ENCODE results near the gene RNF123. TPM values are rescaled to one million over a fixed set of nuclear protein-coding genes. Genes with fewer than 3 reads are reported as not detected.

RNF123 gene
- polyA plus RNA-seq, 1 of the 3 experiments (the other 2 are of a cell fraction), result 48.1 TPM

DNA sequence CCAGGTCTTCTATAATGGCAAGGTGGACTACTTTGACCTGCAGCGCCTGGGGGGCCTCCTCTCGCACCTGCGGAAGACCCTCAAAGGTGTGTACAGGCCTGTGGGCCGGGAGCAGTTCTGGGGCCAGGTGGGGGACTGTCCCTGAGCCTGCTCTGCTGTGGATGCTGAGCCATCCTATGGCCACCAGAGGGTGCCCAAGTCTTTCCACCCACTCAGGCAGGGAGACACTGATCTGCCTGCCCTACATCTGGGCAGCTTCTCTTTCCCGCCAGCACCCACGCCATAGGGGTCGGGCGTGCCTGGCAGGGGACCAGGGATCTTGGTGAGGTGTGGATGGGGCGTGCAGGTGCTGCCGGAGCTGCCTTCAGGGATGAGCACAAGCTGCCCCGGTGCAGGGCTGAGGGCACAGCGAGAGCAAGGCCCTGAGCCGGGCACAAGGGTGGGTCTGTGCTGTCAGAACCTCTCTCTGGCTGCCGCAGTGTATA is 14.1 kb downstream of the RNF123 start:
- ChIA-PET CTCF (interaction anchor here (0.6 to 8.1 kb wide), 9 partner anchors 9 to 202 kb away, joined by 3 to 76 read pairs (median 4); partner anchors contain the start of genes AMIGO3, MST1 and RNF123), POLR2A (interaction anchor here (0.6 kb wide), 1 partner anchor 16 kb away, joined by 3 read pairs; the partner anchor contains the start of gene AMIGO3)
- WGBS (ENCODE audit: low lambda C conversion rate), result 45% methylated on average over 8 of the region's 14 CpGs
- no peaks in the 10 kb centered on the region for H3F3A ChIP-seq (replicated peaks; ENCODE audit: insufficient read depth)
- no peak overlapping the region for H3K4me2 ChIP-seq
- H3K79me2 ChIP-seq (ENCODE audit: insufficient read depth), result no peaks in the 10 kb centered on the region
- no peak overlapping the region for H2AFZ ChIP-seq (ENCODE audit: low read depth)
- peaks cover 0 to 34% of the 10 kb centered on the region in 2 experiments for H3K36me3 ChIP-seq (replicated peaks in 1 of 2; ENCODE audit: control insufficient read depth in 1 of 2, insufficient read depth in 2 of 2, low read length in 1 of 2)
- TF ChIP-seq SMC3 (IDR thresholded peaks at IDR 0.05; ENCODE audit: low read depth, low read length), result peak; percentile 67
- TF ChIP-seq YY1 (IDR thresholded peaks at IDR 0.05; ENCODE audit: low read depth), result no peak
- TF ChIP-seq RAD21 (IDR thresholded peaks at IDR 0.05; ENCODE audit: low read length), result peak; percentile 77
- TF ChIP-seq, protein P1, sequence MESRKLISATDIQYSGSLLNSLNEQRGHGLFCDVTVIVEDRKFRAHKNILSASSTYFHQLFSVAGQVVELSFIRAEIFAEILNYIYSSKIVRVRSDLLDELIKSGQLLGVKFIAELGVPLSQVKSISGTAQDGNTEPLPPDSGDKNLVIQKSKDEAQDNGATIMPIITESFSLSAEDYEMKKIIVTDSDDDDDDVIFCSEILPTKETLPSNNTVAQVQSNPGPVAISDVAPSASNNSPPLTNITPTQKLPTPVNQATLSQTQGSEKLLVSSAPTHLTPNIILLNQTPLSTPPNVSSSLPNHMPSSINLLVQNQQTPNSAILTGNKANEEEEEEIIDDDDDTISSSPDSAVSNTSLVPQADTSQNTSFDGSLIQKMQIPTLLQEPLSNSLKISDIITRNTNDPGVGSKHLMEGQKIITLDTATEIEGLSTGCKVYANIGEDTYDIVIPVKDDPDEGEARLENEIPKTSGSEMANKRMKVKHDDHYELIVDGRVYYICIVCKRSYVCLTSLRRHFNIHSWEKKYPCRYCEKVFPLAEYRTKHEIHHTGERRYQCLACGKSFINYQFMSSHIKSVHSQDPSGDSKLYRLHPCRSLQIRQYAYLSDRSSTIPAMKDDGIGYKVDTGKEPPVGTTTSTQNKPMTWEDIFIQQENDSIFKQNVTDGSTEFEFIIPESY (IDR thresholded peaks at IDR 0.05; ENCODE audit: borderline replicate concordance, low read depth), result no peak
- peak; percentile 70 for TF ChIP-seq CTCF (IDR thresholded peaks at IDR 0.05)
- H3K9me3 ChIP-seq, result no peaks in the 10 kb centered on the region
- no peaks in the 10 kb centered on the region for H4K20me1 ChIP-seq (ENCODE audit: insufficient read depth)
- DNase-seq, result peak; percentile 92
- H3K9ac ChIP-seq, result no peak overlapping the region
- no peaks in the 10 kb centered on the region for H3K27me3 ChIP-seq (ENCODE audit: insufficient read depth)
- H3K27ac ChIP-seq (ENCODE audit: low read depth in 2 of 2, low read length in 1 of 2), result no peak overlapping the region
- no peak overlapping the region for H3K4me3 ChIP-seq (ENCODE audit: low read depth in 2 of 2, low read length in 1 of 2)
- H3K9me2 ChIP-seq, result no peaks in the 10 kb centered on the region
- no peaks in the 10 kb centered on the region for H3K4me1 ChIP-seq (ENCODE audit: control insufficient read depth in 1 of 2, insufficient read depth in 2 of 2, low read depth in 1 of 2, low read length in 1 of 2)

DNA sequence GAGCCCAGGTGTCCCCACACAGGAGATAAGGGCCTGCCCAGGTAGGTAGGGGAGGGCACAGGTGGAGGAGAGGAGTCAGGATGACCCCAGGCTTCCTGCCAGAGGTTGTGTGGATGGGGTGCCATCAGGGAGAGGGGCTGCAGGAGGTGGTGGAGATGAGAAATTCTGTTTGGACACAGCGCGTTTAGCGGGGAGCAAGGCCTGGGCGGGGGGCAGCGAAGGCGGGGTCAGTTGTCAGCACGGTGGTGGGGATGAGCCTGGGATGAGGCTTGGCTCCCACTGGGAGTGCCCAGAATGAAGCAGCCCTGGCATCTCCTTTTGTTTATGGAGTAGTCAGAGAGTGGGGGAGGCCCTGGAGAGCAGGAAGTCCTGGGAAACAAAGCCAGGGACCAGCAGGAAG is 14.6 kb downstream of the RNF123 start:
- Histone ChIP-seq H3K4me3 (ENCODE audit: low read depth in 2 of 2, low read length in 1 of 2) (no peak overlapping the region), H3K27ac (ENCODE audit: low read depth in 2 of 2, low read length in 1 of 2) (no peak overlapping the region), H3K4me1 (ENCODE audit: control insufficient read depth in 1 of 2, insufficient read depth in 2 of 2, low read depth in 1 of 2, low read length in 1 of 2) (no peaks in the 10 kb centered on the region), H3K4me2 (no peak overlapping the region), H3K9ac (no peak overlapping the region), H3F3A (replicated peaks; ENCODE audit: insufficient read depth) (no peaks in the 10 kb centered on the region), H3K79me2 (ENCODE audit: insufficient read depth) (no peaks in the 10 kb centered on the region), H3K27me3 (ENCODE audit: insufficient read depth) (no peaks in the 10 kb centered on the region), H2AFZ (ENCODE audit: low read depth) (no peak overlapping the region), H3K9me2 (no peaks in the 10 kb centered on the region), H3K36me3 (replicated peaks in 1 of 2; ENCODE audit: control insufficient read depth in 1 of 2, insufficient read depth in 2 of 2, low read length in 1 of 2) (peaks cover 0 to 29% of the 10 kb centered on the region in 2 experiments), H3K9me3 (no peaks in the 10 kb centered on the region), H4K20me1 (ENCODE audit: insufficient read depth) (no peaks in the 10 kb centered on the region)
- no peak for DNase-seq
- ChIA-PET POLR2A (no interaction called here), CTCF (interaction anchor here (0.6 to 8.1 kb wide), 8 partner anchors 8 to 196 kb away, joined by 3 to 76 read pairs (median 4); partner anchors contain the start of genes AMIGO3, MST1 and RNF123)
- WGBS (ENCODE audit: low lambda C conversion rate), result 97% methylated on average over 7 of the region's 7 CpGs
- TF ChIP-seq, protein P2, sequence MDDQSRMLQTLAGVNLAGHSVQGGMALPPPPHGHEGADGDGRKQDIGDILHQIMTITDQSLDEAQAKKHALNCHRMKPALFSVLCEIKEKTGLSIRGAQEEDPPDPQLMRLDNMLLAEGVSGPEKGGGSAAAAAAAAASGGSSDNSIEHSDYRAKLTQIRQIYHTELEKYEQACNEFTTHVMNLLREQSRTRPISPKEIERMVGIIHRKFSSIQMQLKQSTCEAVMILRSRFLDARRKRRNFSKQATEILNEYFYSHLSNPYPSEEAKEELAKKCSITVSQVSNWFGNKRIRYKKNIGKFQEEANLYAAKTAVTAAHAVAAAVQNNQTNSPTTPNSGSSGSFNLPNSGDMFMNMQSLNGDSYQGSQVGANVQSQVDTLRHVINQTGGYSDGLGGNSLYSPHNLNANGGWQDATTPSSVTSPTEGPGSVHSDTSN (IDR thresholded peaks at IDR 0.05), result no peak
- TF ChIP-seq POLR2AphosphoS5 (IDR thresholded peaks at IDR 0.05; ENCODE audit: low read depth, low read length), result no peak
- TF ChIP-seq, protein P3, sequence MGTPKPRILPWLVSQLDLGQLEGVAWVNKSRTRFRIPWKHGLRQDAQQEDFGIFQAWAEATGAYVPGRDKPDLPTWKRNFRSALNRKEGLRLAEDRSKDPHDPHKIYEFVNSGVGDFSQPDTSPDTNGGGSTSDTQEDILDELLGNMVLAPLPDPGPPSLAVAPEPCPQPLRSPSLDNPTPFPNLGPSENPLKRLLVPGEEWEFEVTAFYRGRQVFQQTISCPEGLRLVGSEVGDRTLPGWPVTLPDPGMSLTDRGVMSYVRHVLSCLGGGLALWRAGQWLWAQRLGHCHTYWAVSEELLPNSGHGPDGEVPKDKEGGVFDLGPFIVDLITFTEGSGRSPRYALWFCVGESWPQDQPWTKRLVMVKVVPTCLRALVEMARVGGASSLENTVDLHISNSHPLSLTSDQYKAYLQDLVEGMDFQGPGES (IDR thresholded peaks at IDR 0.05; ENCODE audit: low read depth, low read length), result no peak
- no peak for TF ChIP-seq RXRA (IDR thresholded peaks at IDR 0.05; ENCODE audit: borderline replicate concordance, low read depth)
- no peak for TF ChIP-seq USF2 (IDR thresholded peaks at IDR 0.05; ENCODE audit: borderline replicate concordance, low read depth, low read length)
- TF ChIP-seq, protein P1 (IDR thresholded peaks at IDR 0.05; ENCODE audit: borderline replicate concordance, low read depth), result no peak
- TF ChIP-seq NFIC (IDR thresholded peaks at IDR 0.05; ENCODE audit: borderline replicate concordance), result no peak
- TF ChIP-seq RFX5 (IDR thresholded peaks at IDR 0.05; ENCODE audit: low read length), result no peak
- TF ChIP-seq, protein P4, sequence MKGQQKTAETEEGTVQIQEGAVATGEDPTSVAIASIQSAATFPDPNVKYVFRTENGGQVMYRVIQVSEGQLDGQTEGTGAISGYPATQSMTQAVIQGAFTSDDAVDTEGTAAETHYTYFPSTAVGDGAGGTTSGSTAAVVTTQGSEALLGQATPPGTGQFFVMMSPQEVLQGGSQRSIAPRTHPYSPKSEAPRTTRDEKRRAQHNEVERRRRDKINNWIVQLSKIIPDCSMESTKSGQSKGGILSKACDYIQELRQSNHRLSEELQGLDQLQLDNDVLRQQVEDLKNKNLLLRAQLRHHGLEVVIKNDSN (IDR thresholded peaks at IDR 0.05; ENCODE audit: borderline replicate concordance, low read depth), result no peak
- no peak for TF ChIP-seq SMC3 (IDR thresholded peaks at IDR 0.05; ENCODE audit: low read depth, low read length)

Measured in SK-N-SH (cell line).